IPS-15b (cell line): ENCODE measurements around the gene SETD6.

ENCODE experiments used
- H3K27me3 ChIP-seq: one replicate; pipeline ENCODE4 v1.6.1; 2013; ENCODE audit warnings: low read length; ENCODE audit not compliant: control insufficient read depth, insufficient read depth
- H3K36me3 ChIP-seq: one replicate; pipeline ENCODE4 v1.6.1; 2013; ENCODE audit warnings: low read length; ENCODE audit not compliant: control insufficient read depth, insufficient read depth
- H3K4me1 ChIP-seq: one replicate; pipeline ENCODE4 v1.6.1; 2013; ENCODE audit warnings: mild to moderate bottlenecking, low read length; ENCODE audit not compliant: control insufficient read depth, insufficient read depth
- H3K4me3 ChIP-seq: one replicate; pipeline ENCODE4 v1.5.1; 2013; ENCODE audit warnings: low read depth, low read length
- H3K9ac ChIP-seq: one replicate; pipeline ENCODE4 v1.6.1; 2013; ENCODE audit warnings: low read depth, mild to moderate bottlenecking, low read length
- H3K9me3 ChIP-seq: one replicate; pipeline ENCODE4 v1.6.1; 2013; ENCODE audit warnings: mild to moderate bottlenecking, low read length; ENCODE audit not compliant: control insufficient read depth, insufficient read depth

Gene SETD6

GRCh38 chr16:58495521-58496331 lies 19.6 kb upstream of the SETD6 start:
- Histone ChIP-seq H3K9me3 (no peaks in the 10 kb centered on the region), H3K36me3 (no peaks in the 10 kb centered on the region), H3K4me1 (peaks cover 8% of the 10 kb centered on the region), H3K27me3 (no peaks in the 10 kb centered on the region), H3K9ac (peak overlapping the region; percentile 54), H3K4me3 (peak overlapping the region; percentile 13)

- Histone ChIP-seq H3K4me3 (no peak overlapping the region), H3K36me3 (no peaks in the 10 kb centered on the region), H3K4me1 (peaks cover 8% of the 10 kb centered on the region), H3K9me3 (no peaks in the 10 kb centered on the region), H3K9ac (no peak overlapping the region), H3K27me3 (no peaks in the 10 kb centered on the region)
These were observed 17.8 kb upstream of the SETD6 start for GRCh38 chr16:58497468-58497867.

- Histone ChIP-seq H3K9ac (no peak overlapping the region), H3K27me3 (no peaks in the 10 kb centered on the region), H3K4me3 (no peak overlapping the region), H3K4me1 (peaks cover 8% of the 10 kb centered on the region), H3K9me3 (no peaks in the 10 kb centered on the region), H3K36me3 (no peaks in the 10 kb centered on the region)
These were observed 17.4 kb upstream of the SETD6 start for GRCh38 chr16:58497935-58498334.

- peaks cover under 1% of the 10 kb centered on the region for H3K36me3 ChIP-seq
- H3K9ac ChIP-seq = no peak overlapping the region
- H3K9me3 ChIP-seq = no peaks in the 10 kb centered on the region
- no peak overlapping the region for H3K4me3 ChIP-seq
- peaks cover 8% of the 10 kb centered on the region for H3K4me1 ChIP-seq
- H3K27me3 ChIP-seq = no peaks in the 10 kb centered on the region
These were observed 16.8 kb upstream of the SETD6 start for GRCh38 chr16:58498341-58499091.

- Histone ChIP-seq H3K9me3 (no peaks in the 10 kb centered on the region), H3K4me1 (peaks cover 8% of the 10 kb centered on the region), H3K36me3 (peaks cover 6% of the 10 kb centered on the region), H3K27me3 (no peaks in the 10 kb centered on the region), H3K9ac (no peak overlapping the region), H3K4me3 (no peak overlapping the region)
These were observed 16.2 kb upstream of the SETD6 start for GRCh38 chr16:58499092-58499511.

GRCh38 chr16:58499615-58500351 lies 15.5 kb upstream of the SETD6 start, which contains the start of gene NDRG4:
Gene NDRG4 (plus strand): TSS chr16:58500143. CDS start chr16:58500249, 106 bp downstream.
- Histone ChIP-seq H3K4me3 (peak within 1 kb of the TSS; percentile 91), H3K36me3 (peaks cover 10% of the 10 kb centered on the region), H3K27me3 (no peaks in the 10 kb centered on the region), H3K9me3 (no peaks in the 10 kb centered on the region), H3K9ac (peak within 1 kb of the TSS; percentile 37), H3K4me1 (peaks cover 8% of the 10 kb centered on the region)

- Histone ChIP-seq H3K9me3 (no peaks in the 10 kb centered on the region), H3K9ac (peak overlapping the region; percentile 37), H3K4me1 (peaks cover 4% of the 10 kb centered on the region), H3K27me3 (no peaks in the 10 kb centered on the region), H3K36me3 (peaks cover 10% of the 10 kb centered on the region), H3K4me3 (peak overlapping the region; percentile 91)
These were observed 14.7 kb upstream of the SETD6 start for GRCh38 chr16:58500430-58501241.

- Histone ChIP-seq H3K9ac (peak overlapping the region; percentile 68), H3K4me1 (peaks cover 4% of the 10 kb centered on the region), H3K9me3 (no peaks in the 10 kb centered on the region), H3K4me3 (peak overlapping the region; percentile 91), H3K27me3 (no peaks in the 10 kb centered on the region), H3K36me3 (peaks cover 10% of the 10 kb centered on the region)
These were observed 13.8 kb upstream of the SETD6 start for GRCh38 chr16:58501242-58502131.

- Histone ChIP-seq H3K27me3 (no peaks in the 10 kb centered on the region), H3K9ac (peak overlapping the region; percentile 68)
These were observed 12.9 kb upstream of the SETD6 start for GRCh38 chr16:58502217-58502921.

More at GRCh38 chr16:58502217-58502921, 12.9 kb upstream of the SETD6 start:
- H3K36me3 ChIP-seq = peaks cover 10% of the 10 kb centered on the region
- H3K4me3 ChIP-seq = peak overlapping the region; percentile 91
- no peaks in the 10 kb centered on the region for H3K9me3 ChIP-seq
- H3K4me1 ChIP-seq = peaks cover 4% of the 10 kb centered on the region
